HL-60 (cell line): ENCODE data around the gene SORL1.

Source experiments
- DNase-seq, 2 experiments: peaks; one replicate each; pipeline ENCODE4 v3.0.0-alpha.2; 2010 to 2020; ENCODE audit warnings: low read depth in 1 of 2, low spot score in 1 of 2
- H3K27ac ChIP-seq: fragments of 250-450 bp; sonication (Bioruptor Pico); replicated peaks from 2 replicates; pipeline ENCODE4 v1.5.1; 2020; ENCODE audit warnings: mild to moderate bottlenecking, moderate library complexity
- H3K27me3 ChIP-seq: fragments of 250-450 bp; sonication (Bioruptor Pico); 2 replicates; pipeline ENCODE4 v1.5.1; 2021; ENCODE audit warnings: mild to moderate bottlenecking, moderate library complexity; ENCODE audit not compliant: insufficient read depth, poor library complexity, severe bottlenecking
- H3K4me3 ChIP-seq: replicated peaks from 2 replicates; pipeline ENCODE4 v1.5.1; 2011; ENCODE audit warnings: mild to moderate bottlenecking, control low read depth, low read length; ENCODE audit not compliant: insufficient read depth
- GABPA ChIP-seq: IDR thresholded peaks from 2 replicates; pipeline ENCODE4 v1.6.1; 2012; ENCODE audit warnings: low read depth
- POLR2AphosphoS5 ChIP-seq: IDR thresholded peaks from 2 replicates; pipeline ENCODE4 v1.6.1; 2012; ENCODE audit warnings: low read depth
- SPI1 ChIP-seq: IDR thresholded peaks from 2 replicates; pipeline ENCODE4 v1.6.1; 2012; ENCODE audit warnings: low read depth, mild to moderate bottlenecking, borderline replicate concordance
- TF ChIP-seq, protein P1 (sequence below): IDR thresholded peaks from one replicate; pipeline ENCODE4 v1.5.1; 2011; ENCODE audit warnings: low read length, control low read depth, inconsistent platforms; ENCODE audit not compliant: insufficient read depth
- TF ChIP-seq, protein P2 (sequence below): IDR thresholded peaks from 2 replicates; pipeline ENCODE4 v1.6.1; 2012; ENCODE audit warnings: low read depth; ENCODE audit not compliant: insufficient replicate concordance

SORL1 gene

DNA sequence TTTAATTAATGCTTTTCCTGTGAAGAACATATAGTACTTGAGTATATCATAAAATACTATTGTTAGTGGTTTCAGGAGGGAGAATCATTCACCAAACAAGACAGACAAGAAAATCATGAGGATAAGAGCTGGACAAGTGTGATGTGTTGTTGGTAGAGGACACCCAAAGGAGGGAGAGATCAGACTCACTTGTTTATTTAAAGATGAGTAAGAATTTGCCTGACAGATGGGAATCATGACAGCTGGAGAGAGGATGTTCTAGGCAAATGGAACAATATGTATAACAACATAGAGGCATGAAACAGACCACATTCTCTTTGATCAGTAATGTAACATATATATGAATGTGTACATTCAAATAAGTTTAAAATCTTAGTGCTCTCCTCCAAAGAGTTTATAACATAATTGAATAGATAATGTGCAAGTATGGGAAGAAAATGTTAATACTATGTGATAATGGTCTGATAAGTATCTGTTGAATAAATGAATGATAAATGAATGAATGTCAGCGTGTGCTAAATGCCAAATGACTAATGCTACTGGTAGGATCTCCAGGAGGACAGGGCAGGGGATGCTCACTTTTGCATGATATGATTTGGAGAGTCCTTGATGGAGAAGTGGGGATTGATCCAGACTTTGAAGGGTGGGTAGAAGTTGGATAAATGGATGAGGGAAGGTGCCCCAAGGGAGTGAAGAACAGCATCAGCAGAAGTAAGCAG, 229.6 kb downstream of the SORL1 start:
- H3K27me3 ChIP-seq, result peaks cover 5% of the 10 kb centered on the region
- TF ChIP-seq POLR2AphosphoS5, result no peak
- TF ChIP-seq, protein P1, sequence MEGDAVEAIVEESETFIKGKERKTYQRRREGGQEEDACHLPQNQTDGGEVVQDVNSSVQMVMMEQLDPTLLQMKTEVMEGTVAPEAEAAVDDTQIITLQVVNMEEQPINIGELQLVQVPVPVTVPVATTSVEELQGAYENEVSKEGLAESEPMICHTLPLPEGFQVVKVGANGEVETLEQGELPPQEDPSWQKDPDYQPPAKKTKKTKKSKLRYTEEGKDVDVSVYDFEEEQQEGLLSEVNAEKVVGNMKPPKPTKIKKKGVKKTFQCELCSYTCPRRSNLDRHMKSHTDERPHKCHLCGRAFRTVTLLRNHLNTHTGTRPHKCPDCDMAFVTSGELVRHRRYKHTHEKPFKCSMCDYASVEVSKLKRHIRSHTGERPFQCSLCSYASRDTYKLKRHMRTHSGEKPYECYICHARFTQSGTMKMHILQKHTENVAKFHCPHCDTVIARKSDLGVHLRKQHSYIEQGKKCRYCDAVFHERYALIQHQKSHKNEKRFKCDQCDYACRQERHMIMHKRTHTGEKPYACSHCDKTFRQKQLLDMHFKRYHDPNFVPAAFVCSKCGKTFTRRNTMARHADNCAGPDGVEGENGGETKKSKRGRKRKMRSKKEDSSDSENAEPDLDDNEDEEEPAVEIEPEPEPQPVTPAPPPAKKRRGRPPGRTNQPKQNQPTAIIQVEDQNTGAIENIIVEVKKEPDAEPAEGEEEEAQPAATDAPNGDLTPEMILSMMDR, result no peak
- TF ChIP-seq, protein P2, sequence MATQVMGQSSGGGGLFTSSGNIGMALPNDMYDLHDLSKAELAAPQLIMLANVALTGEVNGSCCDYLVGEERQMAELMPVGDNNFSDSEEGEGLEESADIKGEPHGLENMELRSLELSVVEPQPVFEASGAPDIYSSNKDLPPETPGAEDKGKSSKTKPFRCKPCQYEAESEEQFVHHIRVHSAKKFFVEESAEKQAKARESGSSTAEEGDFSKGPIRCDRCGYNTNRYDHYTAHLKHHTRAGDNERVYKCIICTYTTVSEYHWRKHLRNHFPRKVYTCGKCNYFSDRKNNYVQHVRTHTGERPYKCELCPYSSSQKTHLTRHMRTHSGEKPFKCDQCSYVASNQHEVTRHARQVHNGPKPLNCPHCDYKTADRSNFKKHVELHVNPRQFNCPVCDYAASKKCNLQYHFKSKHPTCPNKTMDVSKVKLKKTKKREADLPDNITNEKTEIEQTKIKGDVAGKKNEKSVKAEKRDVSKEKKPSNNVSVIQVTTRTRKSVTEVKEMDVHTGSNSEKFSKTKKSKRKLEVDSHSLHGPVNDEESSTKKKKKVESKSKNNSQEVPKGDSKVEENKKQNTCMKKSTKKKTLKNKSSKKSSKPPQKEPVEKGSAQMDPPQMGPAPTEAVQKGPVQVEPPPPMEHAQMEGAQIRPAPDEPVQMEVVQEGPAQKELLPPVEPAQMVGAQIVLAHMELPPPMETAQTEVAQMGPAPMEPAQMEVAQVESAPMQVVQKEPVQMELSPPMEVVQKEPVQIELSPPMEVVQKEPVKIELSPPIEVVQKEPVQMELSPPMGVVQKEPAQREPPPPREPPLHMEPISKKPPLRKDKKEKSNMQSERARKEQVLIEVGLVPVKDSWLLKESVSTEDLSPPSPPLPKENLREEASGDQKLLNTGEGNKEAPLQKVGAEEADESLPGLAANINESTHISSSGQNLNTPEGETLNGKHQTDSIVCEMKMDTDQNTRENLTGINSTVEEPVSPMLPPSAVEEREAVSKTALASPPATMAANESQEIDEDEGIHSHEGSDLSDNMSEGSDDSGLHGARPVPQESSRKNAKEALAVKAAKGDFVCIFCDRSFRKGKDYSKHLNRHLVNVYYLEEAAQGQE, result no peak
- no peak for TF ChIP-seq GABPA
- TF ChIP-seq SPI1, result no peak
- no peak for DNase-seq
- H3K4me3 ChIP-seq, result no peak overlapping the region
- H3K27ac ChIP-seq, result no peak overlapping the region
